ENCODE results near the gene FAM241A.

DNA sequence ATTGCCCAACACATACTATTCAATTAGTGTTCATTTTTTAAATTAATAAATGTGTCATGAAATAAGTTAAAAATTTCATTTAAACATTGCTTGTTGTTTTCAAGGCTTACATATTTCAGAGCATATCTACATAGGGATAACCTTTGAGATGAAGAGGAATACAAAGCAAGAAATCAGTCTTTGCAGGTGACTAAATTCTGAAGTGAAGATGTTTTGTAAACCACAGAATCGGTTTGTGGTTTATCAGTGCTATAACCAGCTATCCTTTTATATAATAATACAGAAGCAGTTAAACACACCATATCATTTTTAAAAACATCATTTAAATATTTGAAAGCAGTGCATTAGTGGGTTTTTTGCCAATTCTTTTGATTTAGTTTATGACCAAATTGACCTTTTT, 26.9 kb downstream of the FAM241A start:
- TF ChIP-seq EZH2phosphoT487 (IDR thresholded peaks at IDR 0.05) (no peak), CTCF (IDR thresholded peaks at IDR 0.05) (no peak), EZH2 (IDR thresholded peaks at IDR 0.05) (no peak)

Measured in neural progenitor cell (in vitro differentiated cells).